ENCODE results near the gene EFCAB9. TPM values are rescaled to one million over a fixed set of nuclear protein-coding genes. Genes with fewer than 3 reads are reported as not detected.

Gene EFCAB9
- total and polyA plus RNA-seq, 5 experiments from 2014 or later: not detected

- H3K4me1 Mint-ChIP-seq: peaks cover 42 to 91% (median 88%) of the 10 kb centered on the region in 4 donors
- ATAC-seq: no peak
- peak overlapping the region in 8 of 10 donors; percentile 34 to 100 (median 92) for H3K27ac Mint-ChIP-seq
- DNase-seq: no peak
- no peaks in the 10 kb centered on the region for H3K9me3 Mint-ChIP-seq
- POLR2A ChIA-PET: interaction anchor here (0.7 to 9.7 kb wide), 5 partner anchors 9 to 96 kb away, joined by 3 to 93 read pairs (median 5); no protein-coding TSS in a partner anchor
- peaks cover 2 to 62% (median 4%) of the 10 kb centered on the region in 3 donors for H3K36me3 Mint-ChIP-seq
- H3K4me3 Mint-ChIP-seq: peak overlapping the region in 4 of 10 donors; percentile 1 to 50 (median 39)
- H3K27me3 Mint-ChIP-seq: no peaks in the 10 kb centered on the region
Measured at GRCh38 chr5:172166030-172166826, 27.7 kb upstream of the EFCAB9 start.

GRCh38 chr5:172167895-172168294 is 26.1 kb upstream of the EFCAB9 start:
- POLR2A ChIA-PET: interaction anchor here (1.0 to 2.5 kb wide), 3 partner anchors 13 to 19 kb away, joined by 3 to 15 read pairs (median 3); no protein-coding TSS in a partner anchor
- Mint-ChIP-seq H3K4me1 (peaks cover 39 to 93% (median 89%) of the 10 kb centered on the region in 4 donors), H3K4me3 (peak overlapping the region in 9 of 10 donors; percentile 24 to 83 (median 62)), H3K27me3 (no peaks in the 10 kb centered on the region), H3K36me3 (peaks cover 2 to 56% (median 4%) of the 10 kb centered on the region in 3 donors), H3K9me3 (no peaks in the 10 kb centered on the region), H3K27ac (peak overlapping the region; percentile 83 to 100 (median 92))
- ATAC-seq: no peak
- DNase-seq: no peak

- POLR2A ChIA-PET: interaction anchor here (0.9 to 2.5 kb wide), 2 partner anchors 18 to 54 kb away, joined by 5 to 15 read pairs; no protein-coding TSS in a partner anchor
- no peaks in the 10 kb centered on the region for H3K9me3 Mint-ChIP-seq
- H3K4me1 Mint-ChIP-seq: peaks cover 39 to 93% (median 89%) of the 10 kb centered on the region in 4 donors
- peak overlapping the region in 8 of 10 donors; percentile 44 to 83 (median 64) for H3K4me3 Mint-ChIP-seq
- no peaks in the 10 kb centered on the region for H3K27me3 Mint-ChIP-seq
- no peak for ATAC-seq
- no peak for DNase-seq
- peaks cover 2 to 53% (median 4%) of the 10 kb centered on the region in 3 donors for H3K36me3 Mint-ChIP-seq
- H3K27ac Mint-ChIP-seq: peak overlapping the region; percentile 83 to 100 (median 92)
Measured at GRCh38 chr5:172168311-172168710, 25.7 kb upstream of the EFCAB9 start.

GRCh38 chr5:172169216-172169615 is 24.8 kb upstream of the EFCAB9 start:
- ATAC-seq: no peak
- H3K27me3 Mint-ChIP-seq: no peaks in the 10 kb centered on the region
- H3K27ac Mint-ChIP-seq: peak overlapping the region; percentile 77 to 100 (median 96)
- peak overlapping the region in 8 of 10 donors; percentile 37 to 83 (median 64) for H3K4me3 Mint-ChIP-seq
- no peak for DNase-seq
- H3K36me3 Mint-ChIP-seq: peaks cover 2 to 57% (median 4%) of the 10 kb centered on the region in 3 donors
- H3K9me3 Mint-ChIP-seq: no peaks in the 10 kb centered on the region
- POLR2A ChIA-PET: interaction anchor here (0.6 to 2.5 kb wide), 4 partner anchors 17 to 162 kb away, joined by 3 to 15 read pairs (median 4); partner anchors contain the start of gene FBXW11
- peaks cover 42 to 95% (median 92%) of the 10 kb centered on the region in 4 donors for H3K4me1 Mint-ChIP-seq

GRCh38 chr5:172170251-172170701 is 23.7 kb upstream of the EFCAB9 start:
- POLR2A ChIA-PET: interaction anchor here (0.6 to 10.5 kb wide), 6 partner anchors 9 to 332 kb away, joined by 3 to 721 read pairs (median 4); partner anchors contain the start of genes FBXW11 and STK10
- Mint-ChIP-seq H3K27ac (peak overlapping the region; percentile 87 to 100 (median 97)), H3K36me3 (peaks cover 2 to 53% (median 4%) of the 10 kb centered on the region in 3 donors), H3K9me3 (no peaks in the 10 kb centered on the region), H3K4me1 (peaks cover 50 to 97% (median 91%) of the 10 kb centered on the region in 4 donors), H3K4me3 (peak overlapping the region; percentile 11 to 83 (median 62)), H3K27me3 (no peaks in the 10 kb centered on the region)
- DNase-seq (no peak), ATAC-seq (no peak)

GRCh38 chr5:172171118-172171517 is 22.9 kb upstream of the EFCAB9 start:
- H3K9me3 Mint-ChIP-seq: no peaks in the 10 kb centered on the region

GRCh38 chr5:172172912-172173563 is 20.9 kb upstream of the EFCAB9 start:
- peak overlapping the region; percentile 96 to 100 (median 99) for H3K27ac Mint-ChIP-seq
- peak overlapping the region; percentile 86 to 100 (median 93) for H3K4me3 Mint-ChIP-seq
- POLR2A ChIA-PET: interaction anchor here (1.1 to 10.5 kb wide), 14 partner anchors 11 to 786 kb away, joined by 3 to 721 read pairs (median 16); partner anchors contain the start of genes FBXW11 and STK10
- H3K4me1 Mint-ChIP-seq: peaks cover 55 to 99% (median 95%) of the 10 kb centered on the region in 4 donors
- H3K36me3 Mint-ChIP-seq: peaks cover 4 to 40% (median 8%) of the 10 kb centered on the region in 3 donors
- ATAC-seq (no peak), DNase-seq (peak in 1 of 10 donors; percentile 9)
- H3K9me3 Mint-ChIP-seq: no peaks in the 10 kb centered on the region
- no peaks in the 10 kb centered on the region for H3K27me3 Mint-ChIP-seq

More at GRCh38 chr5:172171118-172171517, 22.9 kb upstream of the EFCAB9 start:
- Mint-ChIP-seq H3K4me1 (peaks cover 55 to 99% (median 96%) of the 10 kb centered on the region in 4 donors), H3K36me3 (peaks cover 4 to 51% (median 4%) of the 10 kb centered on the region in 3 donors), H3K27me3 (no peaks in the 10 kb centered on the region), H3K27ac (peak overlapping the region; percentile 87 to 100 (median 97)), H3K4me3 (peak overlapping the region in 6 of 10 donors; percentile 4 to 69 (median 21))
- ATAC-seq (no peak), DNase-seq (no peak)
- POLR2A ChIA-PET: interaction anchor here (10.5 kb wide), 1 partner anchor 15 kb away, joined by 721 read pairs; the partner anchor contains the start of gene STK10

- H3K27me3 Mint-ChIP-seq: no peaks in the 10 kb centered on the region
- H3K9me3 Mint-ChIP-seq: no peaks in the 10 kb centered on the region
Measured at GRCh38 chr5:172173564-172174153, 20.3 kb upstream of the EFCAB9 start.

GRCh38 chr5:172175263-172175719 is 18.7 kb upstream of the EFCAB9 start:
- peak overlapping the region; percentile 86 to 100 (median 93) for H3K4me3 Mint-ChIP-seq
- POLR2A ChIA-PET: interaction anchor here (0.6 to 10.5 kb wide), 19 partner anchors 11 to 882 kb away, joined by 3 to 721 read pairs (median 5); partner anchors contain the start of genes FBXW11 and STK10
- peaks cover 54 to 99% (median 95%) of the 10 kb centered on the region in 4 donors for H3K4me1 Mint-ChIP-seq
- ATAC-seq (peak; percentile 71 to 76), DNase-seq (peak; percentile 74 to 96 (median 86))
- H3K27ac Mint-ChIP-seq: peak overlapping the region; percentile 96 to 100 (median 99)
- H3K27me3 Mint-ChIP-seq: no peaks in the 10 kb centered on the region
- peaks cover 2 to 25% (median 9%) of the 10 kb centered on the region in 3 donors for H3K36me3 Mint-ChIP-seq
- no peaks in the 10 kb centered on the region for H3K9me3 Mint-ChIP-seq

More at GRCh38 chr5:172173564-172174153, 20.3 kb upstream of the EFCAB9 start:
- ATAC-seq (peak; percentile 2 to 3), DNase-seq (peak; percentile 22 to 72 (median 50))
- peak overlapping the region; percentile 86 to 100 (median 93) for H3K4me3 Mint-ChIP-seq
- POLR2A ChIA-PET: interaction anchor here (1.0 to 10.5 kb wide), 14 partner anchors 11 to 787 kb away, joined by 3 to 721 read pairs (median 16); partner anchors contain the start of genes FBXW11 and STK10
- peak overlapping the region; percentile 96 to 100 (median 99) for H3K27ac Mint-ChIP-seq
- H3K36me3 Mint-ChIP-seq: peaks cover 4 to 39% (median 11%) of the 10 kb centered on the region in 3 donors
- H3K4me1 Mint-ChIP-seq: peaks cover 58 to 99% (median 95%) of the 10 kb centered on the region in 4 donors

- DNase-seq (no peak), ATAC-seq (no peak)
- H3K36me3 Mint-ChIP-seq: peaks cover 0 to 23% (median 9%) of the 10 kb centered on the region in 3 donors
- H3K4me3 Mint-ChIP-seq: peak overlapping the region; percentile 16 to 100 (median 93)
- H3K27ac Mint-ChIP-seq: peak overlapping the region; percentile 96 to 100 (median 99)
- H3K4me1 Mint-ChIP-seq: peaks cover 53 to 99% (median 91%) of the 10 kb centered on the region in 4 donors
- POLR2A ChIA-PET: interaction anchor here (0.6 to 10.5 kb wide), 7 partner anchors 9 to 1878 kb away, joined by 3 to 721 read pairs (median 55); partner anchors contain the start of genes FBXW11 and STK10
- no peaks in the 10 kb centered on the region for H3K9me3 Mint-ChIP-seq
- H3K27me3 Mint-ChIP-seq: no peaks in the 10 kb centered on the region
Measured at GRCh38 chr5:172177176-172177575, 16.8 kb upstream of the EFCAB9 start.
